Measurements from ENCODE around the gene PGC.
"Not testable (repeated sequence)": the region's sequence is repeated elsewhere in the genome, so short reads cannot be mapped to it uniquely, and the experiment has no call there.

Gene PGC

GRCh38 chr6:41774841-41775240 is 27.6 kb upstream of the PGC start:
- no peak for DNase-seq

- DNase-seq = no peak
Observed at GRCh38 chr6:41771058-41771983, 24.1 kb upstream of the PGC start.

DNA sequence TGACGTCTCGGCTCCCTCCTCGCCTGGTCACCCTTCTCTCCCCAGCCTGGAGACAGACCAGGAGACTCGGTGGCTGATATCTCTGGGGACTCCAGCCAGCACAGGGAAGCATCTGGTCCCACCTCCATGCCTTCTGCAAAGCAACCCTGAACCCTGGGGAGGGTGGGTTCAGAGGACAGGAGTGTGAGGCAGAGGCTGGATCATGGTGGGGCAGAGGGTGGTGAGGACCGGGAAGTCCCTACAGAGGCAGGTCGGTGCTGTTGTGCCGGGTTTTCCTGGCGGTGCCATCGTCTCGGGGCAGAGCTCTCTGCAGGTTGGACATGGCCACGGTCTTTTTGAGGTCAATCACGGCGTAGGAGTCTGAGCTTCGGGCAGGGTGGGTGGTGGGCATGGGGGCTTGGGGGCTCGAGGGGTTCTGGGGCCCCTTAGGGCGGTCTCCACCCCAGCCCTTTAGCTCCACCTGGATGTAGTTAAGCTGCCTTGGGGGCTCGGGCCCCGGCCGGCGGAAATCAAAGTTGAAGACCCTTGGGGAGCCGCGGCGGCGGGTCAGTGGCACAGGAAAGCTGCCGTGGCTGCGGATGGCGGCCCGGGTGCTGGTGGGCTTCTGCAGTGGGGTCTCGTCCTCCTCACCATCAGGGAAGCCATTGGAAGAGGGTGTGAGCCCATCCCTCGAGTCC is 23.3 kb upstream of the PGC start:
- no peak for DNase-seq

GRCh38 chr6:41769376-41769775 is 22.2 kb upstream of the PGC start:
- no peak for DNase-seq

DNA sequence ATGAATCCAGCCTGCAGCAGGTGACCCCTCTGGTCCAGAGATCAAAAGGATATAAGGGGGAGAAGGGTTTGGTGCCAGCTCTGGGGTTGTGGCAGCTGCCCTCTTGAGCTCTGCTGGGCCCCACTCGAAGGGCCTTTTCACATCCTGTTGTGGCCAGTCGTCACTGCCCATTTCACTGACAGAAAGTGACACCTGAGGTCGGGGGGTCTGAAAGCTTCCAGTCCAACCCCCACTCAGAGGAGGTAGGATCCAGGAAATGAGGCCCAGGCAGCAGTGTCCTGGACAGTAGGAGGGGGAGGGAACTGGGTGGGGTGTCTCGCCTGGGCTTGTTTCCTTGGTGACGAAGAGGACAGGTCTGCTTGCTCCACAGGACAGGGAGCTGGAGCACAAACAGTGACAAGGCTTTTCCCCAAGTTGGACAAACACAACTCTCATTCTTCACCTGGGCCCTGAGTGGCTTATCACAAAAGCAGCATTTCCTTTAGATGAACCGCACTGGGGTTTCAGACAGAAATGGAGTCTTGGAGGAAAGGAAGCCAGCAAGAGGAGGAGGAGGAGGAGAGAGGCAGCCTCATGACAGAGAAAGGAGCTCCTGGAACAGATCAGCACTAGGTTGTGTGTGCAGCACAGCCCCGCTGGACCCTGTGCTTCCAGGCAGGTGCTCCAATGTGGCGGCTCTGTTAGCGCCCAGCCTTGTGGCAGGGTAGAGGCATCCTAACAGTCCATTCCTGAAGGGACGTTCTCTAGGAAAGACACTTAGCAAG is 21.5 kb upstream of the PGC start:
- peak; percentile 39 for DNase-seq

DNA sequence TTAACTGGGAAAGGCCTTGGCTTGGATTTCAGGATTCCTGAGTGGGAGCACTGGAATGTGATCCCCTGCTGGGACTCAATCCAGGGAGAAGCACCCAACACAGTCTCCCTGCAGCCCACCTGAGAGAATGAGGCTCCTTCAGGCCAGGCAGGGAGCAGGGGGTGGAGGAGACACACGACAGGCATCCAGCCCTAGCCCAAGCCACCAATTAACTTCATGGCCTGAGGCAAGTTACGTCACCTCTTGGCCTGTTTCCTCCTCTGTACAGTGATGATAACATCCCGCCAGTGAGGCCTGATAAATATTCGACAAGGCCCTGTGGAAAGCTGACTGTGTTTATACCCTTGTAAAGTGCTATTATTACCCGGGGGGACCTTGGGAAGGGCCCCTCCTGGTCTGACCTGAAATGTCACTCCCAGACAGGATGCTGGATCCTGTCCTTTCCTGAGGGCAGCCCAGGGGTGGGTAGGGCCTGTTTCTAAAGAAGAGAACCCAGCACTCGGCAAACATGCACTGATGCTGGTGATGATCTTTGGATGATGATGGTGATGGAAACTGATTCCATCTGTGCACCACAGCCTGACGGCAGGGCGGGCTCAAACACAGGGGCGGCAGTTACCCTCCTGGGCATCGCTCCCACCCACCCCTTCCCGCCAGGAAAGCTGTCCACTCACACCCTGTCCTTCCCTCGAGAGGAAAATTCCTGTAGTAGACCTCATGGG is 20.1 kb upstream of the PGC start:
- DNase-seq = peak; percentile 89

GRCh38 chr6:41766043-41766664 is 19.0 kb upstream of the PGC start:
- not testable (repeated sequence) for DNase-seq

GRCh38 chr6:41763470-41763869 is 16.3 kb upstream of the PGC start:
- peak; percentile 83 for DNase-seq

GRCh38 chr6:41759905-41760579 is 12.8 kb upstream of the PGC start:
- no peak for DNase-seq

GRCh38 chr6:41759106-41759904 is 12.1 kb upstream of the PGC start:
- DNase-seq = no peak

DNA sequence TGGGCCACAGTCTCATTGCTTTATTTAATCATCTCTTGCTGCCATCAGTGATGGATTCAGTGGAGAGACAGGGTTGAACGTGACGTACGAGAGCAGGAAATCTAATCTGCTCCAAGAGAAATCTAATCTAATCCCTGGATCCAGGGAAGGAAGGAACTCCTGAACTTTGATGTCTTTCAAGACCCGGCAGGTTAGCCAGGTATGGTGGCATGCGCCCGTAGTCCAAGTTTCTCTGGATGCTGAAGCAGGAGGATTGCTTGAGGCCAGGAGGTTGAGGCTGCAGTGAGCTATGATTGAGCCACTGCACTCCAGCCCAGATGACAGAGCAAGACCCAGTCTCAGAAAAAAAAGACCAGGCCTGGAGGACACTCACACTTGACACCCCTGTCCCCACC is 11.4 kb upstream of the PGC start:
- DNase-seq = no peak

- no peak for DNase-seq
Observed at GRCh38 chr6:41757931-41758640, 10.9 kb upstream of the PGC start.

DNA sequence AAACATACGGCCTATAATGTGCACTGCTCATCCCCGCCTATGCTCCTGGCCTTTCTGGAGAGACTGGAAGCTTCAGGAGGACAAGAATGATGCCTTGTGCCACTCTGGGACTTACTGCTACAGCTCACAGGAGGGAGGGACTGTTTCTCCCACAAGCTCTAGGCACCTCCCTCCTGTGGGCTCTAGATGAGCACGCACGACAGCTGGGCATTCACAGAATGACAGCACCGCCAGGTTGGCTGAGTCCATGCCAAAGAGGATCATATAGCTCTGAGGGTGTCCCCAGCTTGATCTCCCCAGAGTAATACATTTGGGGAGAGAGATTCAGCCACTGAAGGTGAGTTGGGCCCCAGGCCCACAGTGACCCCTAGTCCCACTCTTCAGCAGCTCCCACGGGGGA is 10.1 kb upstream of the PGC start:
- DNase-seq = no peak

GRCh38 chr6:41756354-41756753 is 9.2 kb upstream of the PGC start:
- DNase-seq = no peak

DNA sequence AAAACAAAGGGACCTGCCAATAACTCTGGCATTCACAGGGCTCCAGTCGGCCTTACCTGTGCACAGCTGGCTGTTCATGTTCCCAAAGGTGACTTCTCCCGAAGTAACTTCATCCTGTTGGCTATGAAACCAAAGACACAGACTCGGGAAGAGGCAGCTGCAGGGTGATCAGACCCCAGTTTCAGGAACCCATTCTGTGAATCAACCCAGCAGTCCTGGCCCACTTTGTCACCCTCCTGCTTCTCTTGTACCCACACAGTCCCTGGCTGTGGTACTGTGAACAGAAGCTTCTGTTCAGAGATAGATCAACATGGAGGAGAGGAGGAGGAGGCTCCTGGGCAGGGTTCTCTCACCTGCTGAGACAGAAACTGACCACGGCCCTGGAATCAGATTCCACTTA is 8.7 kb upstream of the PGC start:
- DNase-seq = no peak

DNA sequence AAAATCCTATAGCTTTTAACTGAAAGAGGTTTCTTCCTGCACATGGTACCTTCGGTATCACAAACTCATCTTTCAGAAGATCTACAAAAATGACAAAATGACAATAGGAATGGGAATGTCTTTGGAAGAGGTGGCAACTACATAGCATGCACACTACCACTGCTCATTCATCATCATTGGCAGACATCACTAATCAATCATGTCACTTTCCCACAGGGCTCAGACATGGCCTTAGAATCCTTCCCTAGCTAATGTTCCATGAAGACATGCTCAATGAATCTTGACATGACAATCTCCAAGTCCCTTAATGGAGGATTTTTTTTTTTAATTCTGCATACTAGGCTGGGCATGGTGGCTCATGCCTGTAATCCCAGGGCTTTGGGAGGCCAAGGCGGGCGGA is 3.2 kb upstream of the PGC start:
- DNase-seq = no peak

DNA sequence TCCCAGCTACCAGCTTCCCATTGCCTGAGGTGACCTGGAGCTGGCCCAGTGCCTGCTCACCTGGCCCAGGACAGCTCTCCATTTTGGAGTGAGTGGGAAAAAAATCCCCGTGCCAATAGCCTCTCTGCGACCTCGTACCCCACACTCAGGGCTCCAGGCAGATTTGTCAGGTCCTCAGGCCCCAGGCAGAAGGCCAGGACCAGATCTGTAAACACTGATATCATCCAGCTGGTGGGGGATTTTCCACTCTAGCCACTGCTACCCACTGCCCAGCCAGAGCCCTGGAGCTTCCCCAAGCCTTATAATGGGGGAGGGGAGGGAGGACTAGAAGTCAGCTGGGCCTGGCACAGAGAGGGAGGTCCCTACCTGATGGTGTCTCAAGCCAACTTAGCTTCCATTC is 1.3 kb upstream of the PGC start:
- no peak for DNase-seq

DNA sequence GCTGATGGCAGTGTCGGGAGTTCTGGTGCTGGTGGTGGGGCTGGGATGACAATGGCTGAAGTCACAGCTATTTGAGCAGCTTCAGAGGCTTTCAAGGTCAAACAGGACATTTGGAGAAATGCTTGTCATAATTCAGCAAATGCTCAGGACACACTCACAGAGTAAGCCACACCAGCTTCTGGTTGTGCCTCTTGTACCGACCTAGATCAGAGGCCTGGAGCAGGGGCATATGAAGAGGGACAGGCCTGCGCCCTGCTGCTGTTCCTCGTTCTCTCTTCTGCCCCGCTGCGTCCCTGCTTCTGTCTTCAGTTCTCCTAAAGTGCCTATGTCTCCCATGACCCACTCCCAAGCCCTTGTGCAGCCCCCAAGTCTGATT is 893 bp upstream of the PGC start:
- no peak for DNase-seq

GRCh38 chr6:41746107-41746506 is 1.1 kb downstream of the PGC start:
- DNase-seq = no peak

- DNase-seq = no peak
Observed at GRCh38 chr6:41744236-41744787, 2.9 kb downstream of the PGC start.

Measured in NCI-H69 (cell line).